Lung (tissue), 12 donors: ENCODE data around the gene ARPP21. TPM values are rescaled to one million over a fixed set of nuclear protein-coding genes. Genes with fewer than 3 reads are reported as not detected.

Source experiments
- ATAC-seq: fragments of 200-7000 bp; cut with Tn5 transposase; one replicate; pipeline ENCODE4 v1.9.1; 2020; ENCODE audit warnings: moderate number of reproducible peaks; ENCODE audit not compliant: insufficient read depth, low FRiP score
- DNase-seq, 3 donors: peaks; one replicate each; pipeline ENCODE4 v3.0.0-alpha.2; 2013 to 2017
- H3K27ac ChIP-seq, 2 donors: one replicate each; pipeline ENCODE4 v1.5.1; 2013; ENCODE audit warnings: mild to moderate bottlenecking in 2 of 2, moderate library complexity in 2 of 2, control low read depth in 1 of 2, inconsistent platforms in 1 of 2, low read depth in 1 of 2, low read length in 1 of 2
- H3K27me3 ChIP-seq, 3 donors: one replicate each; pipeline ENCODE4 v1.5.1; 2013; ENCODE audit warnings: low read length in 2 of 3; ENCODE audit not compliant: control insufficient read depth in 3 of 3, insufficient read depth in 3 of 3
- H3K36me3 ChIP-seq, 4 donors: one replicate each; pipeline ENCODE4 v1.5.1; 2013; ENCODE audit warnings: low read length in 4 of 4, mild to moderate bottlenecking in 1 of 4, moderate library complexity in 1 of 4; ENCODE audit not compliant: control insufficient read depth in 4 of 4, insufficient read depth in 4 of 4
- H3K4me1 ChIP-seq, 5 donors: one replicate each; pipeline ENCODE4 v1.5.1; 2013; ENCODE audit warnings: low read length in 5 of 5, mild to moderate bottlenecking in 2 of 5, moderate library complexity in 1 of 5; ENCODE audit not compliant: control insufficient read depth in 5 of 5, insufficient read depth in 5 of 5
- H3K4me3 ChIP-seq: one replicate; pipeline ENCODE4 v1.5.1; 2013; ENCODE audit warnings: mild to moderate bottlenecking, control low read depth, moderate library complexity
- H3K9ac ChIP-seq, 2 donors: one replicate each; pipeline ENCODE4 v1.5.1; 2013; ENCODE audit warnings: low read length in 2 of 2, control low read depth in 1 of 2; ENCODE audit not compliant: insufficient read depth in 1 of 2
- H3K9me3 ChIP-seq, 4 donors: one replicate each; pipeline ENCODE4 v1.5.1; 2013; ENCODE audit warnings: low read length in 3 of 4, mild to moderate bottlenecking in 1 of 4, moderate library complexity in 1 of 4; ENCODE audit not compliant: control insufficient read depth in 4 of 4, insufficient read depth in 3 of 4
- WGBS, 2 donors: extraction: QIAGEN DNeasy Blood & Tissue Kit; methylation state at CpG; one replicate each; pipeline ENCODE4 v1.1.7; 2013; 5-methylcytosine and 5-hydroxymethylcytosine counted together
- polyA plus RNA-seq, 2 donors: library from polyadenylated mRNA; stranded (reverse); fragments of 200-250 nt; gene quantifications; one replicate each; pipeline ENCODE4 v1.2.1, GENCODE V29; 2013
- total RNA-seq, 2 donors: library from RNA; depleted of rRNA in 1 of 2; stranded (reverse); fragments of >200 nt in 1 of 2; gene quantifications; one replicate each; pipeline ENCODE4 v1.2.1, GENCODE V29; 2014 to 2021
- TF ChIP-seq, protein P1 (sequence below): IDR thresholded peaks from 2 replicates; pipeline ENCODE4 v1.5.1; 2012; ENCODE audit warnings: mild to moderate bottlenecking; ENCODE audit errors: control extremely low read depth, extremely low read depth
- donor health status: control.
- donor health status: control.
- donor health status: Bipolar disorder and iron deficiency.
- donor health status: healthy.
- donor health status: DM: yes; HTN: yes; CAD: no.

ARPP21 gene
- total and polyA plus RNA-seq, 4 donors, result 0.71 TPM; not detected in 3

DNA sequence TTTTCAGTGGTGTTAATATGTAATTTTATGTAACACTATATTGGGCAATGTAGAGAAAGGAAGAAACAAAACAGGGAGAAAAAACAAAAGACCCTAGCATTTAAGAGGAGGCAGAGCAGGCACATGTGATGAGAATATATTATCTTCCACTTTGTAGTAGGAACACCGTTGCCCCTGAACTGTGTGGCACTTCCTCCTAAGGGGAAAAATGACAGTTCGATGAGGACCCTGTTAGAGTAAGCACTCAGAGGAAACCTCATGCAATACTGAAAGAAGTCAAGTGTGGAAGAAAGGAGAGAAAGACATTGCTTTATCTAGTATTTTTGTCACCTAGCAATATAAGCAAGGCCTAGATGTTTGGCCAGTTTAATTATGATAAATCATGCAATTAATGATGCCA is 32.2 kb downstream of the ARPP21 start:
- Histone ChIP-seq H3K27me3 (peaks cover 0 to 11% (median 2%) of the 10 kb centered on the region in 3 donors), H3K4me1 (no peaks in the 10 kb centered on the region), H3K9me3 (no peaks in the 10 kb centered on the region), H3K4me3 (no peak overlapping the region), H3K27ac (no peak overlapping the region), H3K36me3 (no peaks in the 10 kb centered on the region), H3K9ac (no peak overlapping the region)
- ATAC-seq, result no peak
- TF ChIP-seq, protein P1, sequence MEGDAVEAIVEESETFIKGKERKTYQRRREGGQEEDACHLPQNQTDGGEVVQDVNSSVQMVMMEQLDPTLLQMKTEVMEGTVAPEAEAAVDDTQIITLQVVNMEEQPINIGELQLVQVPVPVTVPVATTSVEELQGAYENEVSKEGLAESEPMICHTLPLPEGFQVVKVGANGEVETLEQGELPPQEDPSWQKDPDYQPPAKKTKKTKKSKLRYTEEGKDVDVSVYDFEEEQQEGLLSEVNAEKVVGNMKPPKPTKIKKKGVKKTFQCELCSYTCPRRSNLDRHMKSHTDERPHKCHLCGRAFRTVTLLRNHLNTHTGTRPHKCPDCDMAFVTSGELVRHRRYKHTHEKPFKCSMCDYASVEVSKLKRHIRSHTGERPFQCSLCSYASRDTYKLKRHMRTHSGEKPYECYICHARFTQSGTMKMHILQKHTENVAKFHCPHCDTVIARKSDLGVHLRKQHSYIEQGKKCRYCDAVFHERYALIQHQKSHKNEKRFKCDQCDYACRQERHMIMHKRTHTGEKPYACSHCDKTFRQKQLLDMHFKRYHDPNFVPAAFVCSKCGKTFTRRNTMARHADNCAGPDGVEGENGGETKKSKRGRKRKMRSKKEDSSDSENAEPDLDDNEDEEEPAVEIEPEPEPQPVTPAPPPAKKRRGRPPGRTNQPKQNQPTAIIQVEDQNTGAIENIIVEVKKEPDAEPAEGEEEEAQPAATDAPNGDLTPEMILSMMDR, result no peak
- 22 to 41% methylated on average over 2 of the region's 2 CpGs for whole genome bisulfite sequencing, 2 donors
- no peak for DNase-seq

DNA sequence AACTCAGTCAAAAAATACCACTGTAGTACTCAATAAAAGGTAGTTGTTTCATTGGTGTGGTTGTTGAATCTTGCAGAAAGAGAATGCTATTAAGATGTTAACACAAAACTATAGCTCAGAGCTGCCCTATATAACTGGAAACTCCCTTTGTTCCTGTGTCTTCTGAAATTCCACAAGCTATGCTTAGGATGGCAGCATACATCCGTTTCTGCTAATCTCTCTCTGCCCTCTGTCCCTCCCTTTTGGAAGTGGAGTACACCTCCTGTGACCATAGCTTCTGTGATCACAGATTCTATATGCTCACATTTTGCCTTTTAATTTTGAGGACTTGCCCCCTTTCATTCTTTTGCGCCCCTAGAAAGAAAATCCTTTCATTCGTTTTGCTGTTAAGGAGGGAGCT is 33.7 kb downstream of the ARPP21 start:
- no peaks in the 10 kb centered on the region for H3K9me3 ChIP-seq
- no peak overlapping the region for H3K9ac ChIP-seq
- WGBS, 2 donors, result 85 to 91% methylated on average over 3 of the region's 3 CpGs
- DNase-seq (no peak), ATAC-seq (no peak)
- no peak overlapping the region for H3K4me3 ChIP-seq
- H3K27me3 ChIP-seq, result peaks cover 0 to 9% (median 5%) of the 10 kb centered on the region in 3 donors
- H3K36me3 ChIP-seq, result no peaks in the 10 kb centered on the region
- no peaks in the 10 kb centered on the region for H3K4me1 ChIP-seq
- TF ChIP-seq, protein P1, result no peak
- no peak overlapping the region for H3K27ac ChIP-seq

DNA sequence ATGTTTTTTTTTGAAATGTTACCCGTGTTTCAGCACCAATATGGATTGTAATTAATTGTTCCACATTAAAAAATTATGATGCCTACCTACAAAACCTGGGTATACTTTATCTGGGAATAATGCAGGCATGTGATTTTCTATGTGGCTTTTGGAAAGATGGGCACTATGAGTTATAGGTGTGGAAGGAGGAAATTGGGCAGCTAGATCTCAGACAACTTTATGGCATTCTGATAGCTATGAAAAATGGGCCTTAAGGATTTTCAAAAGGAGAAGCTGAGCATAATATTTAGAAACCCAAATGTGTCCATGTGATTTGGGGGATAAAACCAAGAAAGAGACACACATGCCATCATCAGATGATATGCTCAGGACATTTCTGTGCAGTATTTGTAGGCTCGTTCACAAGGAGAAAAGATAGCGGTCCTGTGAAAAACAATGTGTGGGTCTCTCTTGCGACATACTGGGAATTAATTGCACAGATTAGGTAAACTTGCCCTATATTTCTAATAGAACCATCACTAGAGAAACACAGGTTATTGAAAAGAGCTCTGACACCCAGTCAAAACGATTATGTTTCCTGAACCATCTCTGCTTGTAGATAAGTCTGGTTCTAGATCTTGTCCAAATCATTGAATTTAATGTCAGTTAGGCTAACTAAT is 35.3 kb downstream of the ARPP21 start:
- TF ChIP-seq, protein P1, result no peak
- 84 to 88% methylated on average over 5 of the region's 5 CpGs for WGBS, 2 donors

DNA sequence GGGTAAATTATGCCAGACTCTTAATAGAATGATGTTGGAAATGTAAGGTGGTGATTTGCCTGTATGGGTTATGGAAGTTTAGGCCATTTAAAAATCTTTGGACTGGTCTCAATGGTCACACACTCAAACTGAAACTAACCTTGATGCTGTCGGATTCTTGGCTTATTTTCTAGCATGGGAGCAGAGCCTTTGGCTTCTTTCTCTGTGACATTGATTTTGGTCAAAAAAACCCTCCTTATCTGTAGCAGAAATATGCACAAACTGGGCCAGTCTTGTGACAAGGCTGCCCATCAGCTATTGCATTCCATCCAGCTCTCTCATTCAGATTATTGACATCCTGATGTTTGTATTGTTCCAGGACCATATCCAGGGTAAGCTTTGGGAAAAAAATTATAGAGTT is 35.9 kb downstream of the ARPP21 start:
- 62 to 69% methylated on average over 1 of the region's 1 CpG for WGBS, 2 donors
- TF ChIP-seq, protein P1, result no peak

More for the DNA sequence above, 35.3 kb downstream of the ARPP21 start:
- no peak overlapping the region for H3K9ac ChIP-seq
- no peaks in the 10 kb centered on the region for H3K4me1 ChIP-seq
- H3K27me3 ChIP-seq, result peaks cover 0 to 21% (median 5%) of the 10 kb centered on the region in 3 donors
- DNase-seq (no peak), ATAC-seq (no peak)
- H3K9me3 ChIP-seq, result no peaks in the 10 kb centered on the region
- H3K27ac ChIP-seq, result no peak overlapping the region
- H3K4me3 ChIP-seq, result no peak overlapping the region
- no peaks in the 10 kb centered on the region for H3K36me3 ChIP-seq

More for the DNA sequence above, 35.9 kb downstream of the ARPP21 start:
- Histone ChIP-seq H3K27me3 (peaks cover 0 to 24% (median 7%) of the 10 kb centered on the region in 3 donors), H3K4me1 (no peaks in the 10 kb centered on the region), H3K9ac (no peak overlapping the region), H3K27ac (no peak overlapping the region), H3K4me3 (no peak overlapping the region), H3K9me3 (no peaks in the 10 kb centered on the region), H3K36me3 (no peaks in the 10 kb centered on the region)
- no peak for ATAC-seq
- DNase-seq, result no peak
